Neutrophil (primary cell): ENCODE results near the gene NUDT14.

ENCODE experiments used
- H3K27ac ChIP-seq: fragments of 200-600 bp; sonication (generic); 2 replicates; pipeline ENCODE4 v1.5.1; 2016; ENCODE audit warnings: mild to moderate bottlenecking, moderate library complexity
- H3K27me3 ChIP-seq: fragments of 200-600 bp; sonication (generic); 2 replicates; pipeline ENCODE4 v1.6.0; 2016; ENCODE audit warnings: mild to moderate bottlenecking
- H3K36me3 ChIP-seq: fragments of 200-600 bp; sonication (generic); 2 replicates; pipeline ENCODE4 v1.5.1; 2017
- H3K4me1 ChIP-seq, 2 experiments: fragments of 200-600 bp in 1 of 2; sonication (generic) in 1 of 2; 1 replicate in 1 of 2; 2 replicates in 1 of 2; pipeline versions ENCODE4 v1.5.1 to v1.6.1; 2013 to 2016; ENCODE audit warnings: low read depth in 1 of 2, low read length in 1 of 2, mild to moderate bottlenecking in 1 of 2, moderate library complexity in 1 of 2; ENCODE audit not compliant: control insufficient read depth in 1 of 2, insufficient read depth in 1 of 2
- H3K4me3 ChIP-seq, 2 experiments: fragments of 200-600 bp in 1 of 2; sonication (generic) in 1 of 2; 1 replicate in 1 of 2; 2 replicates in 1 of 2; pipeline ENCODE4 v1.5.1; 2013 to 2016; ENCODE audit warnings: low read depth in 1 of 2, low read length in 1 of 2, mild to moderate bottlenecking in 1 of 2, moderate library complexity in 1 of 2
- H3K9me3 ChIP-seq: fragments of 200-600 bp; sonication (generic); 2 replicates; pipeline ENCODE4 v1.5.1; 2016
- CTCF ChIP-seq: fragments of 200-600 bp; sonication (generic); IDR thresholded peaks from 2 replicates; pipeline ENCODE4 v1.5.1; 2016; ENCODE audit warnings: antibody characterized with exemption

Gene NUDT14

DNA sequence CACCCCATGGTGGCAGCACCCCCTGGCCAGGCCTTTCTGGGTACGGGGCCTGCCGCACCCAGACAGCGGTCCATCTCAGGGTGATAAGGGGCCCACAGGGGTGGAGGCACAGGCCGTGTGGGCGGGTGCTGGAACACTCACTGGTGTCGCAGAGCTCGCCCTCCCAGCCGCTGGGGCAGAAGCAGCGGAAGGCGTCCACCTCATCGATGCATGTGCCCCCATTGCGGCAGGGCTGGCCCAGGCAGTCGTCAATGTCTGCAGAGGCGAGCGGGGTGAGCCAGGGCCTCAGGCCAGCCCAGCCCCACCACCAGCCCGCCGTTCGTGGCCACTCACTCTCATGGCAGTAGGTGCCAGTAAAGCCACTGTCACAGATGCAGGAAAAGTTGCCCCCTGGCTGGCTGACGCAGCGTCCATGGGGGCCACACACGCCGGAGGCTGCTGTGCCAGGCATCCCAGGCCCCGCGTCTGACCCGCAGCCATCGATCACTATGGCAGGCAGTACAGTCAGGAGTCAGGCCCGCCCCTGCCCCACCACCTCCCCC lies 32.4 kb downstream of the NUDT14 start:
- no peak for TF ChIP-seq CTCF
- H3K27ac ChIP-seq = no peak overlapping the region
- no peak overlapping the region for H3K4me3 ChIP-seq
- no peaks in the 10 kb centered on the region for H3K36me3 ChIP-seq
- H3K9me3 ChIP-seq = no peaks in the 10 kb centered on the region
- H3K4me1 ChIP-seq = no peaks in the 10 kb centered on the region
- no peaks in the 10 kb centered on the region for H3K27me3 ChIP-seq

- no peaks in the 10 kb centered on the region for H3K36me3 ChIP-seq
These were observed 33.2 kb downstream of the NUDT14 start for GRCh38 chr14:105147671-105148603.

GRCh38 chr14:105146976-105147635 lies 34.0 kb downstream of the NUDT14 start:
- Histone ChIP-seq H3K9me3 (no peaks in the 10 kb centered on the region), H3K4me1 (no peaks in the 10 kb centered on the region), H3K36me3 (no peaks in the 10 kb centered on the region), H3K4me3 (no peak overlapping the region), H3K27ac (no peak overlapping the region), H3K27me3 (no peaks in the 10 kb centered on the region)
- no peak for TF ChIP-seq CTCF

More at GRCh38 chr14:105147671-105148603, 33.2 kb downstream of the NUDT14 start:
- Histone ChIP-seq H3K27ac (no peak overlapping the region), H3K27me3 (no peaks in the 10 kb centered on the region), H3K9me3 (no peaks in the 10 kb centered on the region), H3K4me3 (no peak overlapping the region), H3K4me1 (no peaks in the 10 kb centered on the region)
- TF ChIP-seq CTCF = no peak

DNA sequence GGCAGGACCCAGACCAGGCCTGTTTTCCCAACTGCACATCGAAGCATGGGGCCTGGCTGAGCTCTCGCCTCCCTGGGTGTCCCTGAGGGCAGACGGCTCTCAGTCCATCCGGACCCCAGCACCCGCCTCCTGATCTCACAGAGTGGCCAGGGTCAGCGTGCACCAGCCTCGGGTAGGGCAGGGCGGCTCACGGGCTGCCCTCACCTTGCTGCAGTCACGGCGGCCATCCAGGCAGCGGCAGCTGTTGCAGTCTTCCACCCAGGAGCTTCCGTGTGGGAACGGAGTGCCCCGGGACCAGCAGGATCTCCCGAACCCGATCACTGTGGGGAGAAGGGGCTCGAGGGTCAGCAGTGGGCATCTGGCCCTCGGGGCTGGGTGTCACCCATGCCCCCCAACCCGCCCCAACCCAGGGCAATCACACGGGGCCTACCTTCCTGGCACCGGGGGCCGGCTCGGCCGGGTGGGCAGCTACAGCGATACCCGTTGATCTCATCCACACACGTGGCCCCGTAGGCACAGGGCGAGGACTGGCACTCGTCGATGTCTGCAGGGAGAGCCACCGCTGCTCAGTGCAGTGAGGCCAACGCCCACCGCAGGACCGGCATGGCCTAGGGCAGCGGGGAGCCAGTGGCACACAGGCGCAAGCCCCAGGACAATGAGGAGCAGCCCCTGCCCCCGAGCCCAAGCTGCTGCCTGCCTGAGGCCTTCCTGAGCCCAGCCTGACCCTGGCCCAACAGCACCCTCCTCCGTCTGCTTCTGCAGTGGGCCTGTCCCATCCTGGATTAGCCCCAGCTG lies 34.7 kb downstream of the NUDT14 start:
- no peaks in the 10 kb centered on the region for H3K4me1 ChIP-seq
- no peaks in the 10 kb centered on the region for H3K27me3 ChIP-seq
- no peak overlapping the region for H3K27ac ChIP-seq
- H3K36me3 ChIP-seq = no peaks in the 10 kb centered on the region
- no peaks in the 10 kb centered on the region for H3K9me3 ChIP-seq
- no peak overlapping the region for H3K4me3 ChIP-seq
- TF ChIP-seq CTCF = no peak
